Measurements from ENCODE around the gene ZBTB37.

ZBTB37 gene

GRCh38 chr1:173887627-173888026 lies 19.4 kb downstream of the ZBTB37 start:
- TF ChIP-seq, protein P1, sequence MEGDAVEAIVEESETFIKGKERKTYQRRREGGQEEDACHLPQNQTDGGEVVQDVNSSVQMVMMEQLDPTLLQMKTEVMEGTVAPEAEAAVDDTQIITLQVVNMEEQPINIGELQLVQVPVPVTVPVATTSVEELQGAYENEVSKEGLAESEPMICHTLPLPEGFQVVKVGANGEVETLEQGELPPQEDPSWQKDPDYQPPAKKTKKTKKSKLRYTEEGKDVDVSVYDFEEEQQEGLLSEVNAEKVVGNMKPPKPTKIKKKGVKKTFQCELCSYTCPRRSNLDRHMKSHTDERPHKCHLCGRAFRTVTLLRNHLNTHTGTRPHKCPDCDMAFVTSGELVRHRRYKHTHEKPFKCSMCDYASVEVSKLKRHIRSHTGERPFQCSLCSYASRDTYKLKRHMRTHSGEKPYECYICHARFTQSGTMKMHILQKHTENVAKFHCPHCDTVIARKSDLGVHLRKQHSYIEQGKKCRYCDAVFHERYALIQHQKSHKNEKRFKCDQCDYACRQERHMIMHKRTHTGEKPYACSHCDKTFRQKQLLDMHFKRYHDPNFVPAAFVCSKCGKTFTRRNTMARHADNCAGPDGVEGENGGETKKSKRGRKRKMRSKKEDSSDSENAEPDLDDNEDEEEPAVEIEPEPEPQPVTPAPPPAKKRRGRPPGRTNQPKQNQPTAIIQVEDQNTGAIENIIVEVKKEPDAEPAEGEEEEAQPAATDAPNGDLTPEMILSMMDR (IDR thresholded peaks at IDR 0.05; ENCODE audit: insufficient read depth, low read depth, low read length, missing control alignments), result no peak
- no peak for DNase-seq (ENCODE audit: low read depth)
- no peak overlapping the region for H3K4me3 ChIP-seq (ENCODE audit: low read depth, low read length)

DNA sequence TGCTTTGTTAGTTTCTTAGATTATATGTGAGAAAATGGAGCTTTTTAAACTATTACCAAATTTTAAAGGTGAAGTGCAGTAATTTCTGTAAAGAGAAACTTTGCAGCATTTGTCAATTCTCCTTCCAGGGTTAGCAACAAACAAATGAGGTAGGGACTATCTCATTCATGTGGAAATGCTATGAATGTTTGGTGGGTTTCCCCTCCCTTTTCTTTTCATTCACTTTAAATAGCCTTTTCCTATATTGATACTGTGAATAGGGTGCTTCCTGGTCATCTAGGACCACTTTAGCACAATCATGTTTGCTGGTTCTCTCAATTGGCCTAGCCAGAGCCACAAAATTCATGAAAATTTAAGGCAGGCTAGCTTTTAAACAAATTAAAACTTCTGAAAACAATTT lies 20.6 kb downstream of the ZBTB37 start:
- TF ChIP-seq, protein P1 (IDR thresholded peaks at IDR 0.05; ENCODE audit: insufficient read depth, low read depth, low read length, missing control alignments), result no peak
- DNase-seq (ENCODE audit: low read depth), result no peak
- H3K4me3 ChIP-seq (ENCODE audit: low read depth, low read length), result no peak overlapping the region

DNA sequence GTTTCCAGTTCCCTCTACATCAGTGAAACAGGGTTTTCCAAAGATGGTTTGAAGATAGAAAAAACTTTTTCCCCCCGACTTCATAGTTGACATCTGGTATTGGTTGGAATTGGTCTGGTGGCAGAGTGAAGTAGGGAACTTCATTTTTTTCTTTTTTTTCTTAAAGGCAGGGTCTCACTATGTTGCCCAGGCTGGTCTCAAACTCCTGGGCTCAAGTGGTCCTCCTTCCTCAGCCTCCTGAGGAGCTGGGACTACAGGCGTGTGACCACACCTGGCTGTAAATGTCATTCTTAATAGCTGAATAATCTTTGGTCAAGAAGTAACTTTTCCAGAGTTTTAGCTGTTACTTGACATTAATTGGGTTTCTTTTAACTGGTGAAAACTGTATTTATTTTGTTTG lies 21.7 kb downstream of the ZBTB37 start:
- TF ChIP-seq, protein P1 (IDR thresholded peaks at IDR 0.05; ENCODE audit: insufficient read depth, low read depth, low read length, missing control alignments), result no peak
- H3K4me3 ChIP-seq (ENCODE audit: low read depth, low read length), result no peak overlapping the region
- DNase-seq (ENCODE audit: low read depth), result no peak

DNA sequence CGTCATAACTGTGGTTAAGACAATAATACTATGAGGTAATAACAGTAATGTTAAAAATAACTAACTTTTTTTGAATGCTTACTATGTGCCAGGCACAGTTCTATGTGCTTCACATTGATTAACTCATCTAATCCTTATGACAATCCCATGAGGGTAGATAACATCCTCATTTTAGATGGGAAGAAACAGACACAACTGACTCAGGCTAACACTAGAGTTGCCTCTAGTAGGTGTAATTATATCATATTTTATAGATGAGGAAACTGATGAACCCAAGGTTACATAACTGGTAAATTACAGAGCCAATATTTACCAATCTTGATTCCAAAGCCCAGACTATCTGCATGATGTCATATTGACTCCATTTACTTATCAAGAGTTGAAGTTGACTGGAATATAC lies 25.4 kb downstream of the ZBTB37 start:
- no peak for DNase-seq (ENCODE audit: low read depth)
- TF ChIP-seq, protein P1 (IDR thresholded peaks at IDR 0.05; ENCODE audit: insufficient read depth, low read depth, low read length, missing control alignments), result no peak

DNA sequence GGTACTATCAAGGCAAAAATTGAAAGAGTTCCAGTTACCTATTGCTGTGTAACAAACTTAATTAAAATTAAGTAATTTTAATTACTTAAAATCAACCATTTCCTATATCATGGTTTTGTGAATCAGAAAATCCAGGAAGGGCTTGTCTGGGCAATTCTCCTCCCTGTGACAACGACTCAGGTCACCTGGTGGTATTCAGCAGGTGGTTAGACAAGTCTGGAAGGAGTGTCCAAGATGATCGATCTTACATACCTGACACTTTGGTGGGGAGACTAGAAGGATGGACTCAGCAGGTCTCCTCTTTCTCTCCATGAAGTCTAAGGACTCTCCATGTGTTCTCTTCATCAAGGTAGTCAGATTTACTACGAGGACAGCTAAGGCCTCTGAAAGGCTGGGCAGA lies 26.0 kb downstream of the ZBTB37 start:
- no peak overlapping the region for H3K4me3 ChIP-seq (ENCODE audit: low read depth, low read length)
- TF ChIP-seq, protein P1 (IDR thresholded peaks at IDR 0.05; ENCODE audit: insufficient read depth, low read depth, low read length, missing control alignments), result no peak
- DNase-seq (ENCODE audit: low read depth), result no peak

More for the DNA sequence above, 25.4 kb downstream of the ZBTB37 start:
- no peak overlapping the region for H3K4me3 ChIP-seq (ENCODE audit: low read depth, low read length)

GRCh38 chr1:173900427-173900826 lies 32.2 kb downstream of the ZBTB37 start:
- TF ChIP-seq, protein P1 (IDR thresholded peaks at IDR 0.05; ENCODE audit: insufficient read depth, low read depth, low read length, missing control alignments), result no peak
- peak; percentile 42 for DNase-seq (ENCODE audit: low read depth)
- no peak overlapping the region for H3K4me3 ChIP-seq (ENCODE audit: low read depth, low read length)

- TF ChIP-seq, protein P1 (IDR thresholded peaks at IDR 0.05; ENCODE audit: insufficient read depth, low read depth, low read length, missing control alignments), result no peak
- DNase-seq (ENCODE audit: low read depth), result no peak
- no peak overlapping the region for H3K4me3 ChIP-seq (ENCODE audit: low read depth, low read length)
Observed at GRCh38 chr1:173900992-173901391, 32.8 kb downstream of the ZBTB37 start.

Data from GM12865 (cell line).